ES-I3 (cell line): ENCODE measurements around the gene LSM14B.

Experiments used
- H3K36me3 ChIP-seq: 2 replicates; pipeline ENCODE4 v1.6.1; 2013; ENCODE audit warnings: mild to moderate bottlenecking, low read length, control low read depth, moderate library complexity; ENCODE audit not compliant: insufficient read depth
- H3K4me1 ChIP-seq: 2 replicates; pipeline ENCODE4 v1.6.1; 2013; ENCODE audit warnings: mild to moderate bottlenecking, control low read depth, low read length; ENCODE audit not compliant: insufficient read depth
- H3K9ac ChIP-seq: 2 replicates; pipeline ENCODE4 v1.6.1; 2013; ENCODE audit warnings: low read depth, mild to moderate bottlenecking, low read length, moderate library complexity
- H3K9me3 ChIP-seq: 2 replicates; pipeline ENCODE4 v1.6.1; 2013; ENCODE audit warnings: mild to moderate bottlenecking, low read length, moderate library complexity; ENCODE audit not compliant: control insufficient read depth, insufficient read depth

Gene LSM14B

DNA sequence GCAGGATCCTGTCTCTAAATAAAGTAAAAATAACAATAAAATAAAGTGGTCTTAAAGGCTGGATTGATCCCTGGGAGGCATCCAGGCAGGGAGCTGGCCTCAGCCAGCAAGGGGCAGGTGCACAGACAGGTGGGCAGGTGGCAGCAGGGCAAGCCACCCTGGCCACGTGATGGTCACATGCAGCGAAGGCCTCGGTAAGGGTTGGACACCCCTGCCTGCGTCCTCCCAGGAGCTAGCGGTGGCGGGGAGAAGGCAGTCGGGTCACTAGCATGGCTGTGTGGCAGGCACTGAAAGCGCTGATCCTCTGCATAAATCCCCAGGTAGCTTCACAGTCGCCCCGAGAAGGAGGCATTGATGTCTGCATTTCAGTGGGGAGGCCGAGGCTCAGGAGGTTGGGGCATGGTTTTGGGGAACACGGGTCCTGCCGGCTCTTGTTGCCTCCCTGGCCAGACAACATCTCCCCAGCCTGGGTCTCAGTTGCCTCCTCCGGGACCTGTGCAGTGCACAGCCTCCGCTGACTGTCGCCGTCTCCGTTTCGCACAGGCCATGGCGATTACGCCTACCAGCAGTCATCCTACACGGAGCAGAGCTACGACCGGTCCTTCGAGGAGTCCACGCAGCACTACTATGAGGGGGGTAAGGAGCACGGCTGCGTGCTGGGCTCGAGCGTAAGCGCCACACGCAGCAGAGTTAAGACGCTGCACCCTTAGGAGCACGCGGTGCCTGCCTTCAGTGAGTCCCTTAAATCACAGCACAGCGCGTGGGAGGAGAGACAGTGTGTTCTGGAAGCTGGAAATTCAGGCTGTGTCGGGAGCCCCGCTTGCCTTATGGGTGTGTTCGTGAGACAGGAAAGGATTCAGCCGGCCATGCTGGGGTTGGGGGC, 42.8 kb downstream of the LSM14B start:
- Histone ChIP-seq H3K9ac (no peak overlapping the region), H3K36me3 (peaks cover 6% of the 10 kb centered on the region), H3K9me3 (no peaks in the 10 kb centered on the region), H3K4me1 (no peaks in the 10 kb centered on the region)

DNA sequence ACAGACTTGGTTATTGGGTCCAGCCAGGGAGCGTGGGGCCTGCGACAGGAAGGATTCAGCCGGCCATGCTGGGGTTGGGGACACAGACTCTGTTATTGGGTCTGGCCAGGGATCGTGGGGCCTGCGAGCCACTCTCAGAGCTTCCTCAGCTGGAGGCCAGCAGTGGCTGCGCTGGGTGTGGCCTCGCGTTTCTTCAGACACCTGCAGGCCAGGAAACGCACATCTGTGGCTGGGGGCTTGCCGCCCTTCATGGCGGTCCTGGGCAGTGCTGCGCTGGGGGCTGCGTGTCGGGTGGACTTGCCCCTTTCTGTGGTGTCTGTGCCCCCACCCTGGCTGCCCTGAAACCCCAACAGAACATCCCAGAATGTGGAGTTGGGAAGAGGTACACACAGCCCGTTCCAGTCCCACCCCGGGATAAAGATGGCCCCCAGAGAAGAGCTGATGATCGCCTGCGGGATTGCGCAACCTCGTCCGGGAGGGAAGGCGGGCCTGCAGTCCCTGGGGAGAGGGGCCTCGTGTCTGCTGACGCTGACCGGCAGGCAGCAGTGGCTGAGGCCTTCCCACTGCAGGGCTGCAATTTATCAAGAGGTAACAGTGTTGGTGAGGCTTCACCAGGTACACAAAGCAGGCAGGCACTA, 43.6 kb downstream of the LSM14B start:
- H3K4me1 ChIP-seq, result no peaks in the 10 kb centered on the region
- H3K9ac ChIP-seq, result no peak overlapping the region
- H3K9me3 ChIP-seq, result no peaks in the 10 kb centered on the region
- peaks cover 6% of the 10 kb centered on the region for H3K36me3 ChIP-seq

DNA sequence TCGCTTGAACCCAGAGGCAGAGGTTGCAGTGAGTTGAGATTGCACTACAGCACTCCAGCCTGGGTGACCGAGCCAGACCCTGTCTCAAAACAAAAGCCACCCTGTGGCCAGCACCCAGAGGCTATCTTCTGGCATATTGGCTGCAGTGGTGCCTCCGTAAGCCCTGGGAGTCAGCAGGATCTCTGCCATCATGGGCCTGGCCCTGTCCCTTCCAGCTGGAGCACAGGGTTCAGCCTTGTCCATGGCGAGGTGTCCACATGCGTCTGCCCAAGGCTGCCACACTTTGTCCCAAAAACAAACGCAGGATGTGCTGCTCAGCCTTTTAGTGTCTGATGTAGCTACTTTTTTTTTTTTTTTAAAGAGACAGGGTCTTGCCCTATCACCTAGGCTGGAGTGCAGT, 45.2 kb downstream of the LSM14B start:
- Histone ChIP-seq H3K4me1 (no peaks in the 10 kb centered on the region), H3K9me3 (no peaks in the 10 kb centered on the region), H3K9ac (no peak overlapping the region), H3K36me3 (peaks cover 4% of the 10 kb centered on the region; the same call in 1 of the 2 replicates)

DNA sequence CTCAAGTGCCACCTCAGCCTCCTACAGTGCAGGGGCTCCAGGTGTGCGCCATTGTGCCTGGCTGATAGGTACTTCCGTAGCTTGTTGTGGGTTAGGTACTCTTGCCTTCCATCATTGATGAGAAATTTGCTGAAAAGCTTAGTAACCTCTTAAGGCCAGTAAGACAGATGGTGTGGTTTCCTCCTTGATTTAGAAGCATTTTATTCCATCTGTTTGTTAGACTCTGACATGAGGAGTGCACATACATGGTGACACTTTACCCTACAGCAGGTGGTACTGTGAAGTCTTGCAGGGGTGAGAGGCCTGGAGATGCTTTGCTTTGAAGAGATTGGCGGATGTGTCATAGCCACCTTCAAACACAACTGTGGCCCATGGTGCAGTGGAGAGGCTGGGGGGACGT, 45.8 kb downstream of the LSM14B start:
- Histone ChIP-seq H3K9me3 (no peaks in the 10 kb centered on the region), H3K9ac (no peak overlapping the region), H3K36me3 (peaks cover 4% of the 10 kb centered on the region; the same call in 1 of the 2 replicates), H3K4me1 (no peaks in the 10 kb centered on the region)

DNA sequence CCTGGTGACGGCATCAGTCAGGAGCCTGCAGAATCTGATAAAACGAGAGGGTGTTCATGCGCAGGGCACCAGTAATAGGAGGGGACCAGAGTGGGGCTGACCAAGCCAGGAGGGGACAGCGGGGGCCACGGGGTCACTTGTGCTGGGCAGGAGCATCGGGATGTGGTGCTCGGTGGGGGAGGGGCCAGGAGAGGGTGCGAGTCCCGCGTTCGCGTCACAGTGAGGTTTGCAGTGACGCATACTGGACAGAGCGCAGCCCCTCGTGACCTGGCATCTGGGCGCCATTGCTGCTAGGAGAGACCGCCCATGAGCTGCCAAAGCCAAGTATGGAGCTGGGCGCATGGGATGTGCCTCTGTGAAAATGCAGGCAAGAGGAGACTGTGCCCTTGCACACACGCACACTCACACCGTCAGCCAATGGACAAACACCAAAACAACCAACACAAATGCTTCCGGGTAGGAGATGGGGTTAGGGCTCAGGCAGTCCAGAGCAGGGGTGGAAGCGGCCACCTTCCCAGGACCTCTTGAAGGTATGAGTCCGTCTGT, 46.7 kb downstream of the LSM14B start:
- no peaks in the 10 kb centered on the region for H3K4me1 ChIP-seq
- peaks cover 4% of the 10 kb centered on the region; the same call in 1 of the 2 replicates for H3K36me3 ChIP-seq
- H3K9ac ChIP-seq, result no peak overlapping the region
- H3K9me3 ChIP-seq, result no peaks in the 10 kb centered on the region

DNA sequence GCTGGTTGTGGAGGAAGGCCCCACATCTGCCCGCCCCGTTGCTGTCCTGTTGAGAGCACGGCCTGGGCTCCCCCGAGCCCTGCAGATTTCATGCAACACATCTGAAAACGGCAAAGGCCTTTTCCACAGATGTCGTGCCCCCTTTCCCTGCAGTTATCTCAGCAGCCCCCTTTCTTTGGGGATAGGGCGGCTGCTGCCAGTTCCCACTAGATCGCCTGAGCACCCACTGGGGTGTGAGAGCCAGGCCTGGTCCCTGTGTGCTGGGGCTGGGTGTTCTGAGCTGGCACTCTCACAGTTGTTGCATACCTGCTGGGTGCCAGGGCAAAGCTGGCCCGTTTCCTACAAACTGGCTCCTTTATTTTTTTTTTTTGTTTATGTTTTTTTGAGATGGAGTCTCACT, 48.3 kb downstream of the LSM14B start:
- Histone ChIP-seq H3K36me3 (peaks cover 5% of the 10 kb centered on the region), H3K9me3 (no peaks in the 10 kb centered on the region), H3K9ac (no peak overlapping the region), H3K4me1 (no peaks in the 10 kb centered on the region)

DNA sequence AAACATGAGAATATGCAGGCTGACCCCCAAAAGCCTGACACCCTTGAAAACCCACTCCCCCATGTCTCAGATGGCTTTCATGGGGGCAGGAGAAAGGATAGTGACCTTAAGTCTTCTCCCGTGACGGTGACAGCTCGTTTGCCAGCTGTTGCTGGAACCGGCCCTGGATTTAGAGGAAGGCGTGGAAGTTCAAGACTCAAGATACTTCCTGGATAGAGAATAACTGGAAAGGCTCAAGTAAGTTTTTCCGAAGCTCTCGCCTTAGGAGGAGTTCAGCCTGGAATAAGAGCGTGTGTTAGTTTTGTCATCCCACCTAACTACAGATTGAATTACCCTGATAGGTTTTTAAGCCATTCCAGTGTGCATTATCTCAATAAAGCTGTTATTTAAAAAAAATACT, 49.0 kb downstream of the LSM14B start:
- H3K36me3 ChIP-seq, result peaks cover 6% of the 10 kb centered on the region; the same call in 1 of the 2 replicates
- H3K9me3 ChIP-seq, result no peaks in the 10 kb centered on the region

DNA sequence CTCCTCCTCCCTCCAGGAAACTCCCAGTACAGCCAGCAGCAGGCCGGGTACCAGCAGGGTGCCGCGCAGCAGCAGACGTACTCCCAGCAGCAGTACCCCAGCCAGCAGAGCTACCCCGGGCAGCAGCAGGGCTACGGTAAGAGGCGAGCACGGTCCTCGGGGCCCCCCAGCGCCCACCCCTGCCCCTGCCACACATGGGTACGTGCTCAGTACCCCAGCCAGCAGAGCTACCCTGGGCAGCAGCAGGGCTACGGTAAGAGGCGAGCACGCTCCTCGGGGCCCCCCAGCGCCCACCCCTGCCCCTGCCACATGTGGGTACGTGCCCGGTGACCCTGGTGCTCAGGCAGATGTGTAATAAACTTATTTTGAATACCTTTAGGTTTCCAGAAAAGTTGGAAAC, 50.4 kb downstream of the LSM14B start:
- H3K4me1 ChIP-seq, result no peaks in the 10 kb centered on the region
- H3K36me3 ChIP-seq, result peaks cover 6% of the 10 kb centered on the region; the same call in 1 of the 2 replicates
- H3K9ac ChIP-seq, result no peak overlapping the region
- H3K9me3 ChIP-seq, result no peaks in the 10 kb centered on the region

More for the DNA sequence above, 49.0 kb downstream of the LSM14B start:
- Histone ChIP-seq H3K4me1 (no peaks in the 10 kb centered on the region), H3K9ac (no peak overlapping the region)

DNA sequence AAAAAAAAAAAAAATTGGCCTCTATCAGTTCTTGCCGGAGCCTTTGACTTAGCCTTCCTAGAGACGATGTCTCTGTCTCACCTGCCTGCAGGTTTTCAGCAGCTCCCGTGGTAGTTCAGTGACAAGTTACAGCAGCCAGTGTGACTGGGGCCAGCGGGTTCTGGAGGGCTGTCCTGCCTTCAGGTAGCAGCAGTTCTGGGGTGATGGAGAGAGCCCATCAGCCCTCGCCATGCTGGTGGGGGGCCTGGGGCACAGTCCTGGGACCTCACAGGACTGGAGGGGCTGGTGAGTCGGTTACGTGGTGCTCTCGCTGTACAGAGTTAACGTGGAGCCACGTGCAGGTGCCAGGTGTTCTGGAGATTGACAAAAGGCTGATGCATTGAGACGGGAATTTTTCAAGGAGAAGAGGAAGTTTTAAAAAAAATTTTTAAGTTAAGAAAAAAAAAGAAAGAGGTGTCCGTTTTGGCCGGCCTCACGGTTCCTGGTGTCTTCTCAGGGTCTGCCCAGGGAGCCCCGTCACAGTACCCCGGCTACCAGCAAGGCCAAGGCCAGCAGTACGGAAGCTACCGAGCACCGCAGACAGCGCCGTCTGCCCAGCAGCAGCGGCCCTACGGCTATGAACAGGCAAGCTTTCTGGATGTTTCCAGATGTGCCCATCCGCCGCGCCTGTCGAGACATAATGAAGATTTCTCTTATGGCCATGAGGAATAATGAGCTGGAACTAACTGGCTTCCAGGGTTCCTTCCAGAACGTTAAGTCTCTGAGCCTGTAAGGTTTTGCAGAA, 51.9 kb downstream of the LSM14B start:
- H3K9me3 ChIP-seq, result no peaks in the 10 kb centered on the region
- H3K36me3 ChIP-seq, result peaks cover 11% of the 10 kb centered on the region; the same call in 1 of the 2 replicates
- H3K4me1 ChIP-seq, result no peaks in the 10 kb centered on the region
- no peak overlapping the region for H3K9ac ChIP-seq

DNA sequence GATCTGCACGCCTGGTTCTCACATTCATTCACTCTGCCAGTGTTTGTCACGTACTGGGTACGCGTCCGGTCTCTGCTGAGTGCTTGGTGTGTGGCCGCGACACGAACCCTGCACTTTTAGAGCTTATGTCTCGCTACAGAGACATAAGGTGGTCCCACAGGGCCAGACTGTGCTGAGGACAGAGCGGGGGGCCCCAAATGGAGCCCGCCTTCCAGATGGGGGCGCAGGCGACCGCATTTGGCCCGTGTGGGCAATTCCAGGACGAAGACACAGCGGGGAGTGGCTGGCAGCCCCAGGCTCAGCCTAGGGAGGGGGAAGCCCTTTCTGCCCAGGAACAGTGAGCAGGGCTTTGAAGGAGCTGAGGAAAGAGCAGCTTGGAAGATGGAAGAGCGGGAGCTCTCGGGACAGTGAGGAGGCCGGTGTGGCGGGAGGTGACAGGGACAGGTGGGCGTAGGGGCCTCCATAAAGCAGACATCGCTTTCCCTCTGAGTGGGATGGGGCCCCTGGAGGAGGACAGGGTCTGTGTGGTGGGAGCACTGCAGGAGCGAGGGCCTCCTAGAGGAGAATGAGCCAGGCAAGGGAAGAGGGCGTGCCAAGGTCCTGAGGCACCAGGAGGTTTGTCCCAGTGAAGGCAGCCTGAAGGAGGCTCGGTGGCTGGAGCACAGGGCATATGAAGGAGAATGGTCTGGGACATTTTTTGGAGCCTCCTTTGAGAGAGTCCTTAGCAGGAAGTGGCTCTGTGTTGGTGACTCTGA, 52.8 kb downstream of the LSM14B start:
- peaks cover 11% of the 10 kb centered on the region; the same call in 1 of the 2 replicates for H3K36me3 ChIP-seq

DNA sequence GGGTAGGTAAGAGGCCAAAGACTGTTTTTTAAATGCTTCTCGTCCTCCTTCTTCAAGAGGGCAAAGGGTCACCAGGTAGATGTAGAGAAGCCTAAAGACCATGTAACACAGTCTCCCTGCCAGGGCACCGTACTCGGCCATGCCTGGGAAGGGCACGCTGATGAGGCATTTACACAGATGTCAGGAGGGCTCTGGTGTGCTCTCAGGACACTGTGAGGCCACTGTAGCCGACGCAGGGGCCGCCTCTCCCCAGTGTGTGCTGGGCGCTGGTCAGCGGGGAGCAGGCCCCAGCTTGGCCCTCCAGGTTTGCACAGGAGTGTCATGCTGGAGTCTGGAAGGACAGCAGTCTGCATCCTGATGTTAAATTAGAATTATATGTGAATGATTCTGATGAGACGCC, 53.4 kb downstream of the LSM14B start:
- H3K4me1 ChIP-seq, result no peaks in the 10 kb centered on the region
- peaks cover 11% of the 10 kb centered on the region; the same call in 1 of the 2 replicates for H3K36me3 ChIP-seq
- H3K9ac ChIP-seq, result no peak overlapping the region
- no peaks in the 10 kb centered on the region for H3K9me3 ChIP-seq

More for the DNA sequence above, 52.8 kb downstream of the LSM14B start:
- H3K9ac ChIP-seq, result no peak overlapping the region
- H3K9me3 ChIP-seq, result no peaks in the 10 kb centered on the region
- H3K4me1 ChIP-seq, result no peaks in the 10 kb centered on the region

DNA sequence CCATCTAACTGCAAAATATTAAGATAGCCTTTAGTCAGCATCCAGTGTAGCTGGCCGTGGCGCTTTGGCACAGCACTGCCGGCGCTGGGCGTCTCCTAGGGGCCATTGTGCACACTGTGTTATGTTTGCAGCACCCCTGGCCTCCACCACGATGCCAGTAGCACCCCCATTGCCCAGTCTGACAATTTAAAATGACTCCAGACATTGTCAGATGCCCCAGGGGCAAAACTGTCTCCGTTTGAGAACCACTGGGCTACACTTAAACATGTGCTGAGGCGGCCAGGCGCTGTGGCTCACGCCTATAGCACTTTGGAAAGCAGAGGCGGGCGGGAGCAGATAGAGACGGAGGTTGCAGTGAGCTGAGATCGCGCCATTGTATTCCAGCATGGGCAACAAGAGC, 54.6 kb downstream of the LSM14B start:
- H3K9me3 ChIP-seq, result no peaks in the 10 kb centered on the region
- no peak overlapping the region for H3K9ac ChIP-seq
- H3K36me3 ChIP-seq, result peaks cover 11% of the 10 kb centered on the region; the same call in 1 of the 2 replicates
- peaks cover 4% of the 10 kb centered on the region for H3K4me1 ChIP-seq

DNA sequence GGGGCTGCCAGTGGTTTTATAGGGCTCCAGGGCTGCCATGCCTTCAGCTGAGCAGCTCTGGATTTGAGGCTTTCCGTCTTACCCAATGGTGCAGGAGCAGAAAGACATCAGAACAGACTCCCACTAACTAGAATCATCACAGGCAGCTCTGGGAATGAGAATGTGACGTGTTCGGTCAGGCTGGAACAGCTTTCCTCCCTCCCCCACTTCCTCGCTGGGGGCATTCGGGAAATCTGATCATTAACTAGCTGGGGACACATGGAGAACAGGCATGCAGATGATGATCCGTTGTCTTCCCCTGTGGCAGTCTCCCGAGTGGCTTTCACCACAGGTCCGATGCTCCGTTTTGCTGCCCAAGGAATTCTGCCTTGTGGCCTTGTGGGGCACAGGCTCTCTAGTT, 55.0 kb downstream of the LSM14B start:
- peaks cover 6% of the 10 kb centered on the region for H3K4me1 ChIP-seq
- no peaks in the 10 kb centered on the region for H3K9me3 ChIP-seq
- H3K36me3 ChIP-seq, result peaks cover 11% of the 10 kb centered on the region; the same call in 1 of the 2 replicates
- H3K9ac ChIP-seq, result no peak overlapping the region
